Measurements from ENCODE around the gene TSNAXIP1.

TSNAXIP1 gene

DNA sequence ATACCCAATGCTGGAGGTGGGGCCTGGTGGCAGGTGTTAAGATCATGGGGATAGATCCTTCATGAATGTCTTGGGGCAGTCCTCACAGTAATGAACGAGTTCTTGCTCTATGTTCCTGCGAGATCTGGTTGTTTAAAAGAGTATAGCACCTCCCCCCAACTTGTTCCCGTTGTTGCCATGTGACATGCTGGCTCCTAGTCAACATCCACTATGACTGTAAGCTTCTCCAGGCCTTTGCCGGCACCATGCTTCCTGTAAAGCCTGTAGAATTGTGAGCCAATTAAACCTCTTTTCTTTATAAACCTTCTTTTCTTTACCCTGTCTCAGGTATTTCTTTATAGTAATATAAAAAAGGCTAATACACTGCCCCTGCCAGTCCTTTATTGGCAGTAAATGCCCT lies 33.6 kb upstream of the TSNAXIP1 start:
- TF ChIP-seq, protein P1, sequence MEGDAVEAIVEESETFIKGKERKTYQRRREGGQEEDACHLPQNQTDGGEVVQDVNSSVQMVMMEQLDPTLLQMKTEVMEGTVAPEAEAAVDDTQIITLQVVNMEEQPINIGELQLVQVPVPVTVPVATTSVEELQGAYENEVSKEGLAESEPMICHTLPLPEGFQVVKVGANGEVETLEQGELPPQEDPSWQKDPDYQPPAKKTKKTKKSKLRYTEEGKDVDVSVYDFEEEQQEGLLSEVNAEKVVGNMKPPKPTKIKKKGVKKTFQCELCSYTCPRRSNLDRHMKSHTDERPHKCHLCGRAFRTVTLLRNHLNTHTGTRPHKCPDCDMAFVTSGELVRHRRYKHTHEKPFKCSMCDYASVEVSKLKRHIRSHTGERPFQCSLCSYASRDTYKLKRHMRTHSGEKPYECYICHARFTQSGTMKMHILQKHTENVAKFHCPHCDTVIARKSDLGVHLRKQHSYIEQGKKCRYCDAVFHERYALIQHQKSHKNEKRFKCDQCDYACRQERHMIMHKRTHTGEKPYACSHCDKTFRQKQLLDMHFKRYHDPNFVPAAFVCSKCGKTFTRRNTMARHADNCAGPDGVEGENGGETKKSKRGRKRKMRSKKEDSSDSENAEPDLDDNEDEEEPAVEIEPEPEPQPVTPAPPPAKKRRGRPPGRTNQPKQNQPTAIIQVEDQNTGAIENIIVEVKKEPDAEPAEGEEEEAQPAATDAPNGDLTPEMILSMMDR (IDR thresholded peaks at IDR 0.05; ENCODE audit: extremely low read depth, insufficient read depth, missing control alignments) = no peak
- in situ Hi-C loops (cut with MboI; ENCODE audit: low pct_unique_long_range_greater_than_20kb, low sequenced_read_pairs, unreplicated experiment) = no loop called here
- DNase-seq (ENCODE audit: low spot score) = no peak

DNA sequence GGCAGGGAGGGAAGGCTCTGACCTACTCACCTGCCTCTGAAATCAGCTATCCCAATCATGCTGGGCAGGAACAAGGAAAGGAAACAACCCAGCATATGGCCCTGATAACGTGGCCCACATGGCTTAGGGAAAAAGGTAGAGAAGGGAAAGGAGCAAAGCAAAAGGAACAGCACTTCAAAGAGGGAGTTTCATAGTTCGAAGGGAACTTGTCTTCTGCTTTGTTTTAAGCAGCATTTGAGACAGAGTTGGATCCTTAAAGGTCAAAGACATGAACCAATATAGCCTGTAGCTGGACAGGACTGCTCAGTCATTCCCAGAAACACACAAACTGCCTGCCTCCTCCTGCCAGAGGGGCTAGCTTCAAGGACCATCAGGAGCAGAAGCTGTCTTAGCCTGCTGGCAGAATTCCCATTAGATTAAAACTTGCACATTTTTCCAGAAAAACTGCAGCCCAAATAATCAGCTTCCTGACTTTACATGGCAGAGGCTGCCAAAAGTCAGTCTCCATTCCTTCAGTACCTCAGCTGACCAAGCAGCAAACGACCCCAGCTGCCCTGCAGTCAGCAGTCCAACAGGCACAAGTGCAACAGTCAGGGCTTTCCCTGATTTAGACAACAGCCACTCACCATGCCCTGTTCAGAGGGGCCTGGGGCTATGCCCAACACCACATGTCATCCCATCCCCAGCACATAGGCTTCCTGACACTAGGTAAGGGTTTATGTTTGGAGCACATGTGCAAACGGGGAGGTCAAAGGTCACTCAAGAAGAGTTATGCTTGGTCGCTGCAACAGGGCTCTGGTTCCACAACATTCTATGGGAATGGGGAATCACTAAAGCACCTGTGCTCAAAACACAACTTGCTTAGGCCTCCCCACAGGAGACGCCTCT lies 32.9 kb upstream of the TSNAXIP1 start:
- DNase-seq (ENCODE audit: low spot score) = no peak
- in situ Hi-C loops (cut with MboI; ENCODE audit: low pct_unique_long_range_greater_than_20kb, low sequenced_read_pairs, unreplicated experiment) = no loop called here
- TF ChIP-seq, protein P1 (IDR thresholded peaks at IDR 0.05; ENCODE audit: extremely low read depth, insufficient read depth, missing control alignments) = no peak

DNA sequence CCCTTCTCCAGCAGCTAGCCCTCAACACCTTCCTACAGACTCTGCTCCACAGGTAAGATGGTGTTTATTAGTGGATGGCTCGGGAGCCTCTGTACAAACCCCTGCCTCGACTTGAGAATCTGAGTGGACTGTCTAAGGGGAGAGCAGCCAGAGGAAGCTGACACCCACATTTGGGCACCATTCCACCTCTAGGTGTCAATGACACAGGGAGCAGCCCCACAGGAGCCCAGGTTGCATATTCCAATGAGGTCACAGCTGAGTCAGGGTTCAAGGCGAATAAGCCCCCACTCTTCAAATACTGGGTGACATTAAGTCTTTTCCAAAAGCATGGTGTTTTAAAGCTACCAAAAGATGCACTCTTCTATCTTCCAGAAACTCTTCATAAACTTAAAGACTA lies 32.2 kb upstream of the TSNAXIP1 start:
- no peak for DNase-seq (ENCODE audit: low spot score)
- TF ChIP-seq, protein P1 (IDR thresholded peaks at IDR 0.05; ENCODE audit: extremely low read depth, insufficient read depth, missing control alignments) = no peak
- in situ Hi-C loops (cut with MboI; ENCODE audit: low pct_unique_long_range_greater_than_20kb, low sequenced_read_pairs, unreplicated experiment) = no loop called here

DNA sequence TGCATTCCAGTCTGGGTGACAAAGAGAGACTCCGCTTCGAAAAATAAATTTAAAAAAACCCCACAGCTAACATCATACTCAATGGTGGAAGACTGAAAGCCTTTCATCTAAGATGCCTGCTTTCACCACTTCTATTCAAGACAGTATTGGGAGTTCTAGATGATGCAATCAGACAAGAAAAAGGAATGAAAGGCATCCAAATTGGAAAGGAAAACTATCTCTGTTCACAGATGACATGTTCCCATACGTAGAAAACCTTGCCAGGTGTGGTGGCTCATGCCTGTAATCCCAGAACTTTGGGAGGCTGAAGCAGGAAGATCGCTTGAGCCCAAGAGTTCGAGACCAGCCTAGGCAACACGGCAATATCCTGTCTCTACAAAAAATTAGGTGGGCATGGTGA lies 31.4 kb upstream of the TSNAXIP1 start:
- DNase-seq (ENCODE audit: low spot score) = no peak
- in situ Hi-C loops (cut with MboI; ENCODE audit: low pct_unique_long_range_greater_than_20kb, low sequenced_read_pairs, unreplicated experiment) = no loop called here
- TF ChIP-seq, protein P1 (IDR thresholded peaks at IDR 0.05; ENCODE audit: extremely low read depth, insufficient read depth, missing control alignments) = no peak

DNA sequence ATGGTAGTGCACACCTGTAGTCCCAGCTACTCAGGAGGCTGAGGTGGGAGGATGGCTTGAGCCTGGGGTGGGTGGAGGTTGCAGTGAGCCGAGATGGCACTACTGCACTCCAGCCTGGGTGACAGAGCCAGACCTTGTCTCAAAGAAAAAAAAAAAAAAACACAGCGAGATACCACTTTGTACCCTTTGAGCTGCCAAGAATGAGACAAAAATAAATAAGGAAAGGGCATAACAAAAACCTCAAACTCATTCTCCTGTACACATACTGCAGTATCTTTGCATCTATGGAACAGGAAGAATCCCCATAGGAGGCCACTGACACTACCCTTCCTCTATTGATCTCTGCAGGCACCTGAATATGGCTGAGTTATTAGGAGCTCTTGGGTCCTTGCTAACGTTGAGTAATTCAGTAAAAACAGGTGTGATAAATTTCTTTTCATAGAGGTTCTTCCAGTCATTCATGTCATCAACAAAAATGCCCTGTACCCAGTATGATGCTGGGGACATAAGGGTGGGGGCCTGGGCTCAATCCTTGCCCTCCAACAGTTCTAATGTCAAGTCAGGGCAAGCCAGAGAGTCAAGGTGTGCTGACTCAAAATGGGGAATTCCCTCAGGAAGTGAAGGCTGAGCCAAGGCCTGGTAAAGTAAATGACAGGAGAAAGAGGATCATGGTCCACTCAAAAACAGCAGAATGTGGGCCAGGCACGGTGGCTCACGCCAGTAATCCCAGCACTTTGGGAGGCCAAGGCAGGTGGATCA lies 27.3 kb upstream of the TSNAXIP1 start:
- TF ChIP-seq, protein P1 (IDR thresholded peaks at IDR 0.05; ENCODE audit: extremely low read depth, insufficient read depth, missing control alignments) = no peak
- no peak for DNase-seq (ENCODE audit: low spot score)
- in situ Hi-C loops (cut with MboI; ENCODE audit: low pct_unique_long_range_greater_than_20kb, low sequenced_read_pairs, unreplicated experiment) = no loop called here

DNA sequence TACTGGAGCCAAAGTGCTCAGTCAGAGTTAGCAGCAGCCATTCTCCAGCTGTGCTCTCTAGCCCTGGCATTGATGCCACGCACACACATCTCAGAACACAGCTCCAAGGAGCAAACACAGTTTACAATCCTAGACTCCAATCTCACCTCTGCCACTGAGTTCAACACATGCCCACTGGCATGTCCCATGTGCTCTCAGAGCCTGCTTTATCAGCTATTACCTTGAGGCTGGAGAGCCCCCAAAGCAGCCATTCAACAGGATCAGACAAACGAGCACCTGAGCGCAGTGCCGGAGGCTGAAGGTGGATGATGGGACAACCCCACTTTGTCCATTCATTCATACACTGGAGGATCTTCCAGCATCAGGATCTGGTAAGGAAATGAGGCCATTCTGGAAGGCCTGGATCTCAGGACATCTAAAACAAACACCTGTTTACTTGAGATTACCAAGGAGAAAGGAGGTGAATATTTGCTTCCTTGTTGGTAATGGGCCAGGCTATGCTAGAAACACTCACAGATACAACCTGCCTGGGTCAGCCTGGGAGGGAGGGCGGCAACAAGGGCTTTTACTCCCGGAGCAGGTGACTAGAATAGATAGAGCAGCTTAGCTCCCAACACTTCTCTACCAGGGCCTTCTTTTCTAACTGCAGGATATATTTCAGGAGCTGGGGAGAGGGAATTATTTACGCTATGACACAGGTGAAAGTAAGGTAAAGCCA lies 25.7 kb upstream of the TSNAXIP1 start:
- no peak for DNase-seq (ENCODE audit: low spot score)
- in situ Hi-C loops (cut with MboI; ENCODE audit: low pct_unique_long_range_greater_than_20kb, low sequenced_read_pairs, unreplicated experiment) = no loop called here
- TF ChIP-seq, protein P1 (IDR thresholded peaks at IDR 0.05; ENCODE audit: extremely low read depth, insufficient read depth, missing control alignments) = no peak
